Stimulated activated CD8-positive, alpha-beta memory T cell treated with anti-CD3 and anti-CD28 coated beads, Interleukin-4, amount 100 ng/mL, for 4 hours (primary cell): ENCODE data around the gene GAB1.

Experiments
- DNase-seq, 2 donors: peaks; one replicate each; pipeline ENCODE4 v3.0.0-alpha.2; 2020; ENCODE audit warnings: low read depth in 2 of 2, low spot score in 1 of 2

GAB1 gene

GRCh38 chr4:143383005-143383574 is 46.4 kb downstream of the GAB1 start:
- DNase-seq, result no peak

GRCh38 chr4:143384381-143384994 is 47.8 kb downstream of the GAB1 start:
- no peak for DNase-seq

- DNase-seq, result no peak
Observed at GRCh38 chr4:143386812-143387211, 50.1 kb downstream of the GAB1 start.

- DNase-seq, result no peak
Observed at GRCh38 chr4:143389579-143390195, 53.0 kb downstream of the GAB1 start.

GRCh38 chr4:143390764-143391163 is 54.1 kb downstream of the GAB1 start:
- DNase-seq, result no peak

DNA sequence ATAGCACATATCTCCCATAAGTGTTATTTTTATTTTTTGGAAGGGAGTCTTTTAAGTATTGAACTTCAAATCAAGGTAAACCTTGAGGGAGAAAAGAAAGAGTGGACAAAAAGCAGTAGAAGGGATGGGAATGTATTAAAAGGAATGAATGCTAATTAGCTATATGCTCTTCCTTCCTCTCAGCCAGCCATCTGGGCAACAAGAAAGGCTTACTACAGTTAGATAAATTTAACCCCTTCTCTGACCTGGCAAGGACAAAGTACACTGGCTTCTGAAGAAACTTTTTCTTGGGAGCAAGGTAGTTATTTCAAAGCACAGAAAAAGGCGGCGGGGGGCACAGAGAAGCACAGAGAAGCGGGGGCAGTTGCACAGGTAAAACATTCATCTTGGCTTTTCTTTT is 54.6 kb downstream of the GAB1 start:
- no peak for DNase-seq

DNA sequence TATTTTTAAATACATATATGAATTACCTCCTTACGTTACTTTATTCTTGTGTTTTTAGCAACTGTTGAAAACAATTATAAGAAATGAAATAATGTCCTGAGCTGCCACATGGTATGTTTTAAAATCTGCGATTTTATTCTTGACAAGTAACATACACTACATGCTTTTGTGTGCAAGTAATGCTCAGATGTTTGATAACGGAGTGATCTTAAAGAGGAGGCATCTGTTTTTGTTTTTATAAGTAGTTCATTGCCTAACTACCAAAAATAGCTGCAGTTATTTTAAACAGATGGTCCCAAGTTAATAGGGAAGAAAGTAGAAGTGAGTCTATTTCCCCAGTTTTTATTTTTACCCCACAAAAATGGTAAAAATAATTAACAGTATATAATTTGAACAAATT is 55.2 kb downstream of the GAB1 start:
- no peak for DNase-seq

- no peak for DNase-seq
Observed at GRCh38 chr4:143393195-143393594, 56.5 kb downstream of the GAB1 start.

GRCh38 chr4:143394739-143395453 is 58.2 kb downstream of the GAB1 start:
- no peak for DNase-seq

DNA sequence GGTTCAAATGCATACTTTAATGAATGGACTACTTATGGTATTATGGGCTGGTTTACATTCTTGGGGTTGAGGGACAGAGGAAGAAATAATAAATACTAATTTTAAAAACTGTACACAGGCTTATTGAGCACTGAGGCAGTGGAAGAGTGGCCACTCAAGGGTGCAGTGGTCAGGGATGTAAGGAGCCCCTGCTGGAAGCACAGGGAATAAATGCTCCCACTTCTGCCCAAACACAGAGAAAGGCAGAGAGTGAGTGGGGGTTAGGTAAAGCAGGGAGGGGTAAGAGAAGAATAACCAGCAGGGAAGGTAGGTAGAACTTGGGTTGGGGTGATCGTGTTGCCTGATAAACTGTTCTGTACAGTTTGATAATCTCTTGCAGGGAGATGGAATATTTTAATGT is 60.0 kb downstream of the GAB1 start:
- no peak for DNase-seq

DNA sequence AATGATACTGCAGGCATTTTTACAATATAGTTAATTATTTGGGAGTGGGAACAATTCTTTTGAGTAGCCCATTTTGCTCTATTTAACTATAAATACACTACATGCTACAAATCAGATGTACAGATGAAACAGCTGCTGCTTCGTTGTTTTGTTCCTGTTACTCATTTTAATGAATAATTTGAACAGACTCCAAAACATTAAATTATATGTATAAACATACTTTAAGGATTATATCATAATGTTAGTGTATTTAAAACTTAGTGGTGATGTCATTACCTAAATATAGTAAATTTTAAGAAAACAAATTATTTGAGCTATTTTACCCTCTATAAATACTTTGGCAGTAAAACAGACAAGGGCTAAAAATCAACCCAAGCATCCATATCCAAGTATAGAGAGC is 60.7 kb downstream of the GAB1 start:
- no peak for DNase-seq

GRCh38 chr4:143397887-143398286 is 61.2 kb downstream of the GAB1 start:
- no peak for DNase-seq

DNA sequence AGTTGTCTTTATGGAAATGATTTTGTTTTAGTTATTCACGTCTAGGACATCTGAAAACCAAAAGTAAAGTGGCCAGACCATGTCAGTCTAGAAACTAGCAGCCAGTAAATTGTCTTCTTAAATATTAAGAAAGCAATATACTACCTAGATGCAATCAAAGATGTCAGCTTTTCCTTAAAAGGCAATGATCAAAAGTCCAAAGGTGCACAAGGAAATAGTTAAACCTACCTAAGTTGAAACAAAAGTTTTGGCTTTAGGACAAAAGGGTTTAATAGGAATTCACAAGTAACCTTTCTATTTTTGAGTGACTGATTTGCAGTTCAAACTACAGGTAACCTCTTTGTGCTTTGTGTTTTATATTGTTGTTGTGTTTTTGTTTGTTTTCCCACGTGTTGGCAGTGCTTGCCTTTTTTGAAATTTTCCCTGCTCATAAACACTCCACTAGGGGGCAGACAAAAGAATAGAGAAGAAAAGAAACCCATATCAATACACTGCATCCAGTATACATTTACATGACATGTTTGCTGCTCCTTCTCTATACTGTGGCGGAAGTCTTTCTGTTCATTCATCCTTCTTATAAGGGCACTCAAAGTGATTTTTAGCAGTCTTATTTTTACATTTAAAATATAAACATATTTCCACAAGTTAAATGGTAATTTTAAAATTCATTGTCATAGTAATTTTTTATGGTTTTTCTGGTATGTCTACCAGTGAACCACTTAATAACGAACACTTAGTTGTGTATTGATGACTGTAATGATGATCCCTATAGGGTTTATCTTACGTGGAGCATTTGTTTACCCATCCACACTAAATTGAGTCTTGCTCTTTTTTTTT is 62.7 kb downstream of the GAB1 start:
- DNase-seq, result no peak

DNA sequence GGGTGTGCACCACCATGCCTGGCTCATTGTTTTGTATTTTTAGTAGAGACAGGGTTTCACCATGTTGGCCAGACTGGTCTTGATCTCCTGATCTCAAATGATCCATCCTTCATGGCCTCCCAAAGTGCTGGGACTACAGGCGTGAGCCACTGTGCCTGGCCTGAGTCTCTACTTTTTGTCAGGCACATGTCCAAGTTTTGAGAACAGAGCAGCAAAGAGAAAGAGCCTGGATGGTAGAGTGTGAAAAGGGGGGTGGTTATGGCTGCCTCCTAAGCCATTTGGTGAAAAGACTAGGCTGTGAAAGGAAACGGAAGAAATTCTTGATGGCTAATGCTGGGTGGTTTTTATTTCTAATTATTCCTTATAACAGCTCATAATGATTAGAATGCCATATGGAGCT is 63.4 kb downstream of the GAB1 start:
- DNase-seq, result no peak

DNA sequence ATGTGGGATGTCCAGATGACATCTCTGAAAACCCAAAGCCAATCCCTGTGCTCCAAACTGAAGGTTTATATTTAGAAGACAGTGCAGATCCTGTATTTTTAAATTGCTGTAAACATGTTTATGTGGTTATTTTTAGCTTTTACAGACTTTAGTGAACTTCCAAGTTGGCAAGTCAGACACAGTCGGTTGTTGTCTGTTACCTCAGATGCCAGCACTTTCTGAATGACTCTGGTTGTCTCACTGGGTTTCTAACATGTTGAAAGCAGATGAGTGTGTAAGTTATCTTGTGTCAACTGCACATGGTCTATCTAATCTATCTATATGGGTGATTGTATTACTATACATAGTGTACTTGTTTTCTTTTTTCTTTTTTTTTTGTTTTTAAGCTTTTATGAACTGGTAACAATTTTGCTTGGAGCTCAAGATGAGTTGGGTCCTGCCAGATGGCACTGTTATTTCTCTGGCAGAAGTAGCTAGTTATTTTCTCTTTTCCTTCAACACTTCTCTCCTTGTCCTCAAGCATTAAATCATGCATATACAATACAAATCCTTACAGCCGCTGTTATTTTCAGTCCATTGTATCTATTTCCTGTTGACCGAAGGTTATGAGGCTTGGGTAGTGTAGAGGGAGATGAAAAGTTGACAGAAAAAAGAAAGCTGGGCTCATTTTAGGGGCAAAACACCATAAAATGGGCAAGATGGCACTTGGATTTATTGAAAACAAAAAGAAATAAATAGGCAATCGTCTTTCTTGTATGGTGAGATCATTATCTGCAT is 66.3 kb downstream of the GAB1 start:
- no peak for DNase-seq

GRCh38 chr4:143403553-143403820 is 66.8 kb downstream of the GAB1 start:
- no peak for DNase-seq

DNA sequence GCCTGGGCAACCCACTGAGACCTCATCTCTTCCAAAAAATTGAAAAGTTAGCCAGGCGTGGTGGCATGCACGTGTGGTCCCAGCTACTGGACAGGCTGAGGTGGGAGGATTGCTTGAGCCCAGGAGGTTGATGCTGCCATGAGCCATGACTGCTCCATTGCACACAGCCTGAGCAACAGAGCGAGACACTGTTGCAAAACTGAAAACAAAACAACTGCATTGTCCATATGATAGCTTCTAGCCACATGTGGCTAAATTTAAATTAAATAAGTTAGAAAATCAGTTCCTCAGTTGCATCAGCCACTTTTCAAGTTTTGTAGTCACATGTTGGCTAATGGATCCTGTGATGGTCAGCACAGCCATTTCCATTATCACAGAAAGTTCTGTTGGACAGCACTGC is 67.9 kb downstream of the GAB1 start:
- no peak for DNase-seq

- no peak for DNase-seq
Observed at GRCh38 chr4:143405075-143405730, 68.5 kb downstream of the GAB1 start.

GRCh38 chr4:143406523-143406922 is 69.8 kb downstream of the GAB1 start:
- DNase-seq, result no peak

DNA sequence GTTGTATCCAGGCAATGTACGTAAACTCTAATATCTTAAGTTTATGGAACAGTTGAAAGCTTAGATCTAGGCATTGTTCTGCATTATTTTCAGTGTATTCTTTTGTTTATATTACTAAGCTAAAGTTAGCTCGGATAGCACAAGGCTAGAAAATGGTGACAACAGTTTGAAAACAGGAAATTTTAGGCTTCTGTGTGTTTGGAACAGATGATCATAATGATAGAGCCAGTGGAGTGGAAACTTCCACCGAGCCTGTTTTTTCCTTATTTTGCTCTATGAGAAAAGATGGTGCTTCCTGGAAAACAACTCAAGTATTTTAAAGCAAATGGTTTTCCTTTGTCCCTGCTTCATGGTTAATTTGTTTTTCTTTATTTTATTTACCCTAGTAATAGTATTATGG is 70.8 kb downstream of the GAB1 start:
- DNase-seq, result no peak
